ENCODE data around the gene FNDC4. TPM values are rescaled to one million over a fixed set of nuclear protein-coding genes. Genes with fewer than 3 reads are reported as not detected.
"Not testable (repeated sequence)": the region's sequence is repeated elsewhere in the genome, so short reads cannot be mapped to it uniquely, and the experiment has no call there.

Gene FNDC4
- total RNA-seq: not detected

DNA sequence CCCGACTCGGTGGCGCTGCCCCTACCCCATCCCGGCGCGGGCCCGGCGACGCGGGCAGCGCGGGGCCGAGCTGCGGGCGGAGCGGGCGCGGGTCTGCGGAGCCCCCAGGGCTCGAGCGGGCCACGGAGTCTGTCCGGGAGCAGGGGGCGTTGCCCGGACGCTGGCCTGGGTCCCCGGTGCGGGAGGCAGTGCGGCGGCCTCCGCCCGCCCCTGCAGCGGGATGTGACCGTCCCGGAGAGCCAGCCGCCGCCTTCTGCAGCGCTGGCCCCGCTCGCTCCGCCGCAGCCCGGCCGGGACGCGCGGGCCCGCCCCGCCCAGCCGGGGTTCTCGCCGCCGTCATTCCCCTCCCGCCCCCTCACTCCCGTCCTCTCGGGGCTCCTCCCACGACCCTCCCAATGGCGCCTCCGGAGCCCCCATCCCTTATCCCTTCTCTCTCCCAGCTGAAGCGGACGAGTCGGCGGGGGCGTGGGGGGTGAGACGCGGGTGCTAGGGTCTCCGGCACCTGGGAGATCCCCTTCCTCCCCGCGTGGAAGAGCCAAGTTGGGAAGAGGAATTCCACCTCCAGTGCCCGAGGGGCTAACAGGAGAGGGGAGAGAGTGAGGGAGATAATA is at the start of gene FNDC4:
Gene FNDC4, minus strand, starts transcription at position 257 of the 611 bp plus-strand sequence. CDS start 521 bp downstream, outside the sequence.
- intact Hi-C loops (cut with DNase I, micrococcal nuclease): no loop called here
- CTCF ChIA-PET: interaction anchor here (0.5 to 0.6 kb wide), 2 partner anchors 72 to 134 kb away, joined by 3 to 4 read pairs; partner anchors contain the start of genes CCDC121 and GPN1
- DNase-seq (peak; percentile 36), ATAC-seq (peak; percentile 60)
- Mint-ChIP-seq H3K9me3 (ENCODE audit: low read depth) (no peaks in the 10 kb centered on the region), H3K4me3 (peak within 1 kb of the TSS; percentile 53), H3K27me3 (peaks cover 38% of the 10 kb centered on the region), H3K27ac (no peak within 1 kb of the TSS), H3K36me3 (ENCODE audit: low read depth) (no peaks in the 10 kb centered on the region), H3K4me1 (peaks cover 16% of the 10 kb centered on the region)
- POLR2A ChIA-PET: no interaction called here

- Mint-ChIP-seq H3K36me3 (ENCODE audit: low read depth) (no peaks in the 10 kb centered on the region), H3K27me3 (no peaks in the 10 kb centered on the region), H3K9me3 (ENCODE audit: low read depth) (no peaks in the 10 kb centered on the region), H3K4me3 (no peak overlapping the region), H3K4me1 (no peaks in the 10 kb centered on the region), H3K27ac (no peak overlapping the region)
- POLR2A ChIA-PET: no interaction called here
- CTCF ChIA-PET: no interaction called here
- ATAC-seq: no peak
- intact Hi-C loops (cut with DNase I, micrococcal nuclease): no loop called here
- DNase-seq: no peak
Measured at GRCh38 chr2:27544143-27544821, 49.3 kb upstream of the FNDC4 start.

DNA sequence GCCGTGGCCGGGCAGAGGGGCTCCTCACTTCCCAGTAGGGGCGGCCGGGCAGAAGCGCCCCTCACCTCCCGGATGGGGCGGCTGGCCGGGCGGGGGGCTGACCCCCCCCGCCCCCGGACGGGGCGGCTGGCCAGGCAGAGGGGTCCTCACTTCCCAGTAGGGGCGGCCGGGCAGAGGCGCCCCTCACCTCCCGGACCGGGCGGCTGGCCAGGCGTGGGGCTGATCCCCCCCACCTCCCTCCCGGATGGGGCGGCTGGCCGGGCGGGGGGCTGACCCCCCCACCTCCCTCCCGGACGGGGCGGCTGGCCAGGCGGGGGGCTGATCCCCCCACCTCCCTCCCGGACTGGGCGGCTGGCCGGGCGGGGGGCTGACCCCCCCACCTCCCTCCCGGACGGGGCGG is 44.6 kb upstream of the FNDC4 start:
- ATAC-seq; intact Hi-C loops (cut with DNase I, micrococcal nuclease); H3K36me3 Mint-ChIP-seq (ENCODE audit: low read depth); POLR2A ChIA-PET; H3K27me3 Mint-ChIP-seq; CTCF ChIA-PET; H3K27ac Mint-ChIP-seq; H3K4me3 Mint-ChIP-seq; H3K4me1 Mint-ChIP-seq; H3K9me3 Mint-ChIP-seq (ENCODE audit: low read depth); DNase-seq: not testable (repeated sequence)

DNA sequence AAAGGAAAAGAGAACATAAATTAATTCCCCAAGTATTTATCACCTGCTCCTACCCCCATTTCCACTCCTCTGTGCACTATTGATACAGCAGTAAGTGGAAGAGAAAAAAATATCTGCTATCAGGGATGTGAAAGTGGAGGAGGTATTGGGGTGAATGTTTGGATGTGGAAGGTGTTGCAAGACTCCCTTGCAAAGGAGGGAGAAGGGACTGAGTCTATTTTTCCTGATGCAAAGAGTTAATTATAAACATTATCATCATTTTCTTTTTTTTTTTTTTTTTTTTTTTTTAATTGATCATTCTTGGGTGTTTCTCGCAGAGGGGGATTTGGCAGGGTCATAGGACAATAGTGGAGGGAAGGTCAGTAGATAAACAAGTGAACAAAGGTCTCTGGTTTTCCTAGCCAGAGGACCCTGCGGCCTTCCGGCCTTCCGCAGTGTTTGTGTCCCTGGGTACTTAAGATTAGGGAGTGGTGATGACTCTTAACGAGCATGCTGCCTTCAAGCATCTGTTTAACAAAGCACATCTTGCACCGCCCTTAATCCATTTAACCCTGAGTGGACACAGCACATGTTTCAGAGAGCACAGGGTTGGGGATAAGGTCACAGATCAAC is 43.9 kb upstream of the FNDC4 start:
- intact Hi-C loops (cut with DNase I, micrococcal nuclease): not testable (repeated sequence)

GRCh38 chr2:27537287-27537686 is 42.3 kb upstream of the FNDC4 start:
- ChIA-PET CTCF (interaction anchor here (0.6 to 1.7 kb wide), 4 partner anchors 14 to 66 kb away, joined by 3 to 5 read pairs (median 4); no protein-coding TSS in a partner anchor), POLR2A (no interaction called here)
- H3K9me3 Mint-ChIP-seq (ENCODE audit: low read depth): no peaks in the 10 kb centered on the region
- H3K36me3 Mint-ChIP-seq (ENCODE audit: low read depth): no peaks in the 10 kb centered on the region
- no peak overlapping the region for H3K4me3 Mint-ChIP-seq
- no peaks in the 10 kb centered on the region for H3K4me1 Mint-ChIP-seq
- intact Hi-C loops (cut with DNase I, micrococcal nuclease): no loop called here
- no peak overlapping the region for H3K27ac Mint-ChIP-seq
- H3K27me3 Mint-ChIP-seq: peaks cover 2% of the 10 kb centered on the region
- ATAC-seq: no peak
- no peak for DNase-seq

More for the DNA sequence above, 43.9 kb upstream of the FNDC4 start:
- ATAC-seq; H3K9me3 Mint-ChIP-seq (ENCODE audit: low read depth); H3K4me1 Mint-ChIP-seq; H3K36me3 Mint-ChIP-seq (ENCODE audit: low read depth); CTCF ChIA-PET; H3K4me3 Mint-ChIP-seq; H3K27me3 Mint-ChIP-seq; POLR2A ChIA-PET; H3K27ac Mint-ChIP-seq; DNase-seq: not testable (repeated sequence)

DNA sequence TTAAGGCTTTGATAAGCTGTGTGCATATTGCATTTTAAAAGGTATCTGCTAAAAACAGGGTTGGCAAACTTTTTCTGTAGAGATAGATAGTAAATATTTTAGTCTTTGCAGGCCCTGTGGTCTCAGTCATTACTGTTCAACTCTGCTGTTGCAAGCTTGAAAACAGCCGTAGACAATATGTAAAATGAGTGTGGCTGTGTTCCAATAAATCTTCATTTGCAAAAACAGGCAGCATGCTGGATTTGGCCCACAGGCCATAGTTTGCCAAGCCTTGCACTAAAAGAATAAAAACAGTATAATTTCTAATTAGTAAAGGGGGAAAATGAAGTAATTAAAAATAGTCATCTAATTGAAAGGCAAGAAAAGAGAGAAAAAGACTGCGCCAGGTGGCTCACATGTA is 37.0 kb upstream of the FNDC4 start:
- intact Hi-C loops (cut with DNase I, micrococcal nuclease): no loop called here
- ChIA-PET CTCF (interaction anchor here (0.6 kb wide), 1 partner anchor 737 kb away, joined by 3 read pairs; no protein-coding TSS in a partner anchor), POLR2A (no interaction called here)
- peaks cover 6% of the 10 kb centered on the region for H3K27me3 Mint-ChIP-seq
- H3K4me3 Mint-ChIP-seq: no peak overlapping the region
- H3K36me3 Mint-ChIP-seq (ENCODE audit: low read depth): no peaks in the 10 kb centered on the region
- H3K4me1 Mint-ChIP-seq: peaks cover 4% of the 10 kb centered on the region
- ATAC-seq: no peak
- peaks cover 1% of the 10 kb centered on the region for H3K9me3 Mint-ChIP-seq (ENCODE audit: low read depth)
- DNase-seq: no peak
- no peak overlapping the region for H3K27ac Mint-ChIP-seq

GRCh38 chr2:27527182-27527581 is 32.2 kb upstream of the FNDC4 start:
- Mint-ChIP-seq H3K4me3 (no peak overlapping the region), H3K36me3 (ENCODE audit: low read depth) (no peaks in the 10 kb centered on the region), H3K9me3 (ENCODE audit: low read depth) (peaks cover 1% of the 10 kb centered on the region), H3K27ac (no peak overlapping the region), H3K27me3 (peaks cover 9% of the 10 kb centered on the region), H3K4me1 (peaks cover 5% of the 10 kb centered on the region)
- intact Hi-C loops (cut with DNase I, micrococcal nuclease): no loop called here
- CTCF ChIA-PET: interaction anchor here (1.4 kb wide), 1 partner anchor 21 kb away, joined by 3 read pairs; no protein-coding TSS in a partner anchor
- POLR2A ChIA-PET: no interaction called here
- no peak for DNase-seq
- no peak for ATAC-seq

GRCh38 chr2:27522400-27522945 is 27.5 kb upstream of the FNDC4 start:
- CTCF ChIA-PET: interaction anchor here (0.7 kb wide), 1 partner anchor 219 kb away, joined by 3 read pairs; no protein-coding TSS in a partner anchor
- Mint-ChIP-seq H3K27me3 (peaks cover 14% of the 10 kb centered on the region), H3K36me3 (ENCODE audit: low read depth) (no peaks in the 10 kb centered on the region)

DNA sequence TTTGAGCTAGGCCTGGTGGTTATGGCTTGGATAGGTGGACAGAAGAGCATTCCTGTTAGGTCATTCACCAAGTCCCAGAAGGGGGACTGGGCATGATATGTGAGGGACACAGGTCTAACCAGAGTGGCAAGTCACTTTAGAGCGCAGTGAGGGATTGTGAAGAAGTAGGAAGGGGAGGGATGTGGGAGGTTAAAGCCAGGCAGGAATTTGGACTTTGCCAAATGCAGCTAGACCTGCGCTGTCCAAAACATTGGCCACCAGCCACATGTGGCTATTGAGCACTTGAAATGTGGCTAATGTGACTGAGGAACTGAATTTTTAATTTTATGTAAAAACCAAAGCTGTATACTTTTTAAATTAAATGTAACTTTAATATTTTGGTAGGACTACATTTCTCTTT is 25.3 kb upstream of the FNDC4 start:
- ATAC-seq (no peak), DNase-seq (no peak)
- Mint-ChIP-seq H3K27ac (no peak overlapping the region), H3K4me3 (no peak overlapping the region), H3K36me3 (ENCODE audit: low read depth) (no peaks in the 10 kb centered on the region), H3K4me1 (no peaks in the 10 kb centered on the region), H3K9me3 (ENCODE audit: low read depth) (no peaks in the 10 kb centered on the region), H3K27me3 (peaks cover 11% of the 10 kb centered on the region)
- CTCF ChIA-PET: no interaction called here
- POLR2A ChIA-PET: no interaction called here
- intact Hi-C loops (cut with DNase I, micrococcal nuclease): no loop called here

More at GRCh38 chr2:27522400-27522945, 27.5 kb upstream of the FNDC4 start:
- DNase-seq: no peak
- POLR2A ChIA-PET: no interaction called here
- Mint-ChIP-seq H3K4me3 (no peak overlapping the region), H3K4me1 (peaks cover 5% of the 10 kb centered on the region), H3K27ac (no peak overlapping the region), H3K9me3 (ENCODE audit: low read depth) (no peaks in the 10 kb centered on the region)
- intact Hi-C loops (cut with DNase I, micrococcal nuclease): no loop called here
- ATAC-seq: no peak

- no peak overlapping the region for H3K27ac Mint-ChIP-seq
- POLR2A ChIA-PET: no interaction called here
- no peak for ATAC-seq
- no peak overlapping the region for H3K4me3 Mint-ChIP-seq
- DNase-seq: no peak
- peaks cover 14% of the 10 kb centered on the region for H3K27me3 Mint-ChIP-seq
- intact Hi-C loops (cut with DNase I, micrococcal nuclease): no loop called here
- CTCF ChIA-PET: no interaction called here
- H3K36me3 Mint-ChIP-seq (ENCODE audit: low read depth): no peaks in the 10 kb centered on the region
- no peaks in the 10 kb centered on the region for H3K4me1 Mint-ChIP-seq
- H3K9me3 Mint-ChIP-seq (ENCODE audit: low read depth): no peaks in the 10 kb centered on the region
Measured at GRCh38 chr2:27518782-27519113, 23.7 kb upstream of the FNDC4 start.

DNA sequence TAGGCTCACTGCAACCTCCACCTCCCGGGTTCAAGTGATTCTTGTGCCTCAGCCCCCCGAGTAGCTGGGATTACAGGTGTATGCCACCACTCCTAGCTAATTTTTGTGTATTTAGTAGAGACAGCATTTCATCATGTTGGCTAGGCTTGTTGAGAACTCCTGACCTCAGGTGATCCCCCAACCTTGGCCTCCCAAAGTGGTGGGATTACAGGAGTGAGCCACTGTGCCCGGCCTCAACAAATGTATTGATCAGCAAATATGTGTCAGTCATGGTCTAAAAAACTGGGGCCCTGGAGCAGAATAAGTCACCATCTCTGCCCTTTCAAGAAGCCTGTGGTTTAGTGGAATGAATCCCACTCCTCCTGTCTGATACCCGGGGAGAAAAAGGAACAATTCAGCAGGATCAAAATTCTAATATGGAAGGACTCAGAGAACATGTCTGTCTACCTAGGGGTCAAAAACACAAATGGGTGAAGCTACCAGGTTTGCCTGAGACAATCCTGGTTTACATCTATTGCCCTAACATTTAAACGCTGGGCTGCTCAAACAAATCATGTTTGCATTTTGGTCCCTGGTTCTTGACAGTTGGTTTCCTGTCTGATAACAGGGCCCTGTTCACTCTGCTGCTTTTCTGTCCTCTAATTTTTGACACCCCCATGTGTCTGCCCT is 23.2 kb upstream of the FNDC4 start:
- no peaks in the 10 kb centered on the region for H3K4me1 Mint-ChIP-seq
- no peak overlapping the region for H3K4me3 Mint-ChIP-seq
- POLR2A ChIA-PET: no interaction called here
- intact Hi-C loops (cut with DNase I, micrococcal nuclease): no loop called here
- DNase-seq: no peak
- H3K9me3 Mint-ChIP-seq (ENCODE audit: low read depth): no peaks in the 10 kb centered on the region
- peaks cover 14% of the 10 kb centered on the region for H3K27me3 Mint-ChIP-seq
- no peaks in the 10 kb centered on the region for H3K36me3 Mint-ChIP-seq (ENCODE audit: low read depth)
- CTCF ChIA-PET: interaction anchor here (0.7 kb wide), 1 partner anchor 10 kb away, joined by 3 read pairs; no protein-coding TSS in a partner anchor
- no peak for ATAC-seq
- no peak overlapping the region for H3K27ac Mint-ChIP-seq
